ENCODE data around the gene PLPPR1. TPM values are rescaled to one million over a fixed set of nuclear protein-coding genes. Genes with fewer than 3 reads are reported as not detected.

The PLPPR1 gene
- total and polyA plus RNA-seq, 2 of the 13 experiments (the other 11 are each of a cell fraction or from before 2014, with no cell fraction given): 16.0 to 84.7 TPM

DNA sequence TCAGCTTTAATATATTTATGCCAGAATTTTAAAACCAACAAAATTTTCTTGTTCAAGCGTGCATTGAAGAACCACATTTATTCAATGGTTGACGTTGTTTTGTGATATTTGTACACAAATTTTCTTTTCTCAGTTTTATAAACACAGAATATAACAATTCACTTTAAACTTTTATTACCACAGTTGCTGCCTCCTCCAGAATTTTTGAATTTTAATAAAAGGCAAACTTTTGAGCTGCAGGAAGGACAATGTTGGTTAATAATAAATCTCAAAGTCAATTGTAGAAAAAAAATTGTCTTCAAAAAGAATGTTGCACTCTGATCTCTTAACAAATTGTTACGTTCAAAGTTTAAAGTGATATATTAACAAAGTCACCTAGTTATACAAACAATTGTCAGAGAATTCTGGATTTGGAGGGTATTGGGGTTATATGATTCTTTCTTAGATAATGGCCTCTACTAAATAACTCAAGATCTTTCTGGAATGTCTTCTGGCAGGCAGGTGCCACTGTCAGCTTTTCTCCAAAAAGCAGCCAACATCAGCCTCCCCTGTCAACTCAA is 295.8 kb downstream of the PLPPR1 start (continued):
- TF ChIP-seq, protein P1, sequence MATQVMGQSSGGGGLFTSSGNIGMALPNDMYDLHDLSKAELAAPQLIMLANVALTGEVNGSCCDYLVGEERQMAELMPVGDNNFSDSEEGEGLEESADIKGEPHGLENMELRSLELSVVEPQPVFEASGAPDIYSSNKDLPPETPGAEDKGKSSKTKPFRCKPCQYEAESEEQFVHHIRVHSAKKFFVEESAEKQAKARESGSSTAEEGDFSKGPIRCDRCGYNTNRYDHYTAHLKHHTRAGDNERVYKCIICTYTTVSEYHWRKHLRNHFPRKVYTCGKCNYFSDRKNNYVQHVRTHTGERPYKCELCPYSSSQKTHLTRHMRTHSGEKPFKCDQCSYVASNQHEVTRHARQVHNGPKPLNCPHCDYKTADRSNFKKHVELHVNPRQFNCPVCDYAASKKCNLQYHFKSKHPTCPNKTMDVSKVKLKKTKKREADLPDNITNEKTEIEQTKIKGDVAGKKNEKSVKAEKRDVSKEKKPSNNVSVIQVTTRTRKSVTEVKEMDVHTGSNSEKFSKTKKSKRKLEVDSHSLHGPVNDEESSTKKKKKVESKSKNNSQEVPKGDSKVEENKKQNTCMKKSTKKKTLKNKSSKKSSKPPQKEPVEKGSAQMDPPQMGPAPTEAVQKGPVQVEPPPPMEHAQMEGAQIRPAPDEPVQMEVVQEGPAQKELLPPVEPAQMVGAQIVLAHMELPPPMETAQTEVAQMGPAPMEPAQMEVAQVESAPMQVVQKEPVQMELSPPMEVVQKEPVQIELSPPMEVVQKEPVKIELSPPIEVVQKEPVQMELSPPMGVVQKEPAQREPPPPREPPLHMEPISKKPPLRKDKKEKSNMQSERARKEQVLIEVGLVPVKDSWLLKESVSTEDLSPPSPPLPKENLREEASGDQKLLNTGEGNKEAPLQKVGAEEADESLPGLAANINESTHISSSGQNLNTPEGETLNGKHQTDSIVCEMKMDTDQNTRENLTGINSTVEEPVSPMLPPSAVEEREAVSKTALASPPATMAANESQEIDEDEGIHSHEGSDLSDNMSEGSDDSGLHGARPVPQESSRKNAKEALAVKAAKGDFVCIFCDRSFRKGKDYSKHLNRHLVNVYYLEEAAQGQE (IDR thresholded peaks at IDR 0.05; ENCODE audit: borderline replicate concordance in 1 of 2, low read depth in 1 of 2, low read length in 2 of 2): 0 out of 4 replicates have a peak, but pooled peaks of 1 of the 2 experiments have one; percentile 14
- TF ChIP-seq, protein P2, sequence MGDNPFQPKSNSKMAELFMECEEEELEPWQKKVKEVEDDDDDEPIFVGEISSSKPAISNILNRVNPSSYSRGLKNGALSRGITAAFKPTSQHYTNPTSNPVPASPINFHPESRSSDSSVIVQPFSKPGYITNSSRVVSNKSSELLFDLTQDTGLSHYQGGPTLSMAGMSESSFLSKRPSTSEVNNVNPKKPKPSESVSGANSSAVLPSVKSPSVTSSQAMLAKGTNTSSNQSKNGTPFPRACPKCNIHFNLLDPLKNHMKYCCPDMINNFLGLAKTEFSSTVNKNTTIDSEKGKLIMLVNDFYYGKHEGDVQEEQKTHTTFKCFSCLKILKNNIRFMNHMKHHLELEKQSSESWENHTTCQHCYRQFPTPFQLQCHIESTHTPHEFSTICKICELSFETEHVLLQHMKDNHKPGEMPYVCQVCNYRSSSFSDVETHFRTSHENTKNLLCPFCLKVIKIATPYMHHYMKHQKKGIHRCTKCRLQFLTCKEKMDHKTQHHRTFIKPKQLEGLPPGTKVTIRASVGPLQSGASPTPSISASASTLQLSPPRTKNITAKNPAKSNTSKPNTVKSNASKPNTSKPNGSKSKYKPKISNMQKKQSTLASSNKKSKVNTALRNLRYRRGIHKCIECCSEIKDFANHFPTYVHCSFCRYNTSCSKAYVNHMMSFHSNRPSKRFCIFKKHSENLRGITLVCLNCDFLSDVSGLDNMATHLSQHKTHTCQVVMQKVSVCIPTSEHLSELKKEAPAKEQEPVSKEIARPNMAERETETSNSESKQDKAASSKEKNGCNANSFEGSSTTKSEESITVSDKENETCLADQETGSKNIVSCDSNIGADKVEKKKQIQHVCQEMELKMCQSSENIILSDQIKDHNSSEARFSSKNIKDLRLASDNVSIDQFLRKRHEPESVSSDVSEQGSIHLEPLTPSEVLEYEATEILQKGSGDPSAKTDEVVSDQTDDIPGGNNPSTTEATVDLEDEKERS (CRISPR knock-in tag; IDR thresholded peaks at IDR 0.05): peak; percentile 42; the same call in 1 of the 2 replicates
- TF ChIP-seq SOX5 (CRISPR knock-in tag; IDR thresholded peaks at IDR 0.05; ENCODE audit: borderline replicate concordance) (peak; percentile 91), FOXA1 (IDR thresholded peaks at IDR 0.05) (peak; percentile 37; the same call in 1 of the 2 replicates), FOXA1 (CRISPR knock-in tag; IDR thresholded peaks at IDR 0.05) (0 out of 2 replicates have a peak, but pooled peaks have one; percentile 48), ERF (CRISPR knock-in tag; IDR thresholded peaks at IDR 0.05) (no peak), TGIF2 (CRISPR knock-in tag; IDR thresholded peaks at IDR 0.05) (no peak), NFE2L2 (IDR thresholded peaks at IDR 0.05; ENCODE audit: low read length) (no peak), TCF7L2 (IDR thresholded peaks at IDR 0.05; ENCODE audit: low read depth, low read length) (peak; percentile 77), GZF1 (CRISPR knock-in tag; IDR thresholded peaks at IDR 0.05) (no peak), ZNF124 (CRISPR knock-in tag; IDR thresholded peaks at IDR 0.05) (no peak), ZNF354B (CRISPR knock-in tag; IDR thresholded peaks at IDR 0.05) (no peak), MED1 (CRISPR knock-in tag; IDR thresholded peaks at IDR 0.05) (peak; percentile 84), ETV6 (CRISPR knock-in tag; conservative IDR thresholded peaks at IDR 0.05) (no peak)
- TF ChIP-seq, protein P3, sequence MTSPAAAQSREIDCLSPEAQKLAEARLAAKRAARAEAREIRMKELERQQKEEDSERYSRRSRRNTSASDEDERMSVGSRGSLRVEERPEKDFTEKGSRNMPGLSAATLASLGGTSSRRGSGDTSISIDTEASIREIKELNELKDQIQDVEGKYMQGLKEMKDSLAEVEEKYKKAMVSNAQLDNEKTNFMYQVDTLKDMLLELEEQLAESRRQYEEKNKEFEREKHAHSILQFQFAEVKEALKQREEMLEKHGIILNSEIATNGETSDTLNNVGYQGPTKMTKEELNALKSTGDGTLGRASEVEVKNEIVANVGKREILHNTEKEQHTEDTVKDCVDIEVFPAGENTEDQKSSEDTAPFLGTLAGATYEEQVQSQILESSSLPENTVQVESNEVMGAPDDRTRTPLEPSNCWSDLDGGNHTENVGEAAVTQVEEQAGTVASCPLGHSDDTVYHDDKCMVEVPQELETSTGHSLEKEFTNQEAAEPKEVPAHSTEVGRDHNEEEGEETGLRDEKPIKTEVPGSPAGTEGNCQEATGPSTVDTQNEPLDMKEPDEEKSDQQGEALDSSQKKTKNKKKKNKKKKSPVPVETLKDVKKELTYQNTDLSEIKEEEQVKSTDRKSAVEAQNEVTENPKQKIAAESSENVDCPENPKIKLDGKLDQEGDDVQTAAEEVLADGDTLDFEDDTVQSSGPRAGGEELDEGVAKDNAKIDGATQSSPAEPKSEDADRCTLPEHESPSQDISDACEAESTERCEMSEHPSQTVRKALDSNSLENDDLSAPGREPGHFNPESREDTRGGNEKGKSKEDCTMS (CRISPR knock-in tag; conservative IDR thresholded peaks at IDR 0.05): no peak
- TF ChIP-seq, protein P4, sequence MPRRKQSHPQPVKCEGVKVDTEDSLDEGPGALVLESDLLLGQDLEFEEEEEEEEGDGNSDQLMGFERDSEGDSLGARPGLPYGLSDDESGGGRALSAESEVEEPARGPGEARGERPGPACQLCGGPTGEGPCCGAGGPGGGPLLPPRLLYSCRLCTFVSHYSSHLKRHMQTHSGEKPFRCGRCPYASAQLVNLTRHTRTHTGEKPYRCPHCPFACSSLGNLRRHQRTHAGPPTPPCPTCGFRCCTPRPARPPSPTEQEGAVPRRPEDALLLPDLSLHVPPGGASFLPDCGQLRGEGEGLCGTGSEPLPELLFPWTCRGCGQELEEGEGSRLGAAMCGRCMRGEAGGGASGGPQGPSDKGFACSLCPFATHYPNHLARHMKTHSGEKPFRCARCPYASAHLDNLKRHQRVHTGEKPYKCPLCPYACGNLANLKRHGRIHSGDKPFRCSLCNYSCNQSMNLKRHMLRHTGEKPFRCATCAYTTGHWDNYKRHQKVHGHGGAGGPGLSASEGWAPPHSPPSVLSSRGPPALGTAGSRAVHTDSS (CRISPR knock-in tag; conservative IDR thresholded peaks at IDR 0.05): no peak
- TF ChIP-seq, protein P5, sequence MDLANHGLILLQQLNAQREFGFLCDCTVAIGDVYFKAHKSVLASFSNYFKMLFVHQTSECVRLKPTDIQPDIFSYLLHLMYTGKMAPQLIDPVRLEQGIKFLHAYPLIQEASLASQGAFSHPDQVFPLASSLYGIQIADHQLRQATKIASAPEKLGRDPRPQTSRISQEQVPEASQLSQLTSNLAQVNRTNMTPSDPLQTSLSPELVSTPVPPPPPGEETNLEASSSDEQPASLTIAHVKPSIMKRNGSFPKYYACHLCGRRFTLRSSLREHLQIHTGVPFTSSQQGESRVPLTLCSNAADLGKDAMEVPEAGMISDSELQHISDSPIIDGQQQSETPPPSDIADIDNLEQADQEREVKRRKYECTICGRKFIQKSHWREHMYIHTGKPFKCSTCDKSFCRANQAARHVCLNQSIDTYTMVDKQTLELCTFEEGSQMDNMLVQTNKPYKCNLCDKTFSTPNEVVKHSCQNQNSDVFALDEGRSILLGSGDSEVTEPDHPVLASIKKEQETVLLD (CRISPR knock-in tag; IDR thresholded peaks at IDR 0.05; ENCODE audit: low read depth): no peak
- TF ChIP-seq, protein P6, sequence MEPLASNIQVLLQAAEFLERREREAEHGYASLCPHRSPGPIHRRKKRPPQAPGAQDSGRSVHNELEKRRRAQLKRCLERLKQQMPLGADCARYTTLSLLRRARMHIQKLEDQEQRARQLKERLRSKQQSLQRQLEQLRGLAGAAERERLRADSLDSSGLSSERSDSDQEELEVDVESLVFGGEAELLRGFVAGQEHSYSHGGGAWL (CRISPR knock-in tag; IDR thresholded peaks at IDR 0.05): no peak
